ENCODE data around the gene MZT2A.
A peak's percentile ranks its signal among the peaks of the same experiment; 100 is the strongest.
"Not testable (repeated sequence)": the region's sequence is repeated elsewhere in the genome, so short reads cannot be mapped to it uniquely, and the experiment has no call there.

Gene MZT2A

GRCh38 chr2:131478074-131478849, 13.9 kb downstream of the MZT2A start:
- in situ Hi-C loops (cut with MboI; ENCODE audit: low pct_unique_long_range_greater_than_20kb, low sequenced_read_pairs), result loop anchor here (25.0 kb wide), 1 partner anchor 341 kb away; no protein-coding TSS in a partner anchor

DNA sequence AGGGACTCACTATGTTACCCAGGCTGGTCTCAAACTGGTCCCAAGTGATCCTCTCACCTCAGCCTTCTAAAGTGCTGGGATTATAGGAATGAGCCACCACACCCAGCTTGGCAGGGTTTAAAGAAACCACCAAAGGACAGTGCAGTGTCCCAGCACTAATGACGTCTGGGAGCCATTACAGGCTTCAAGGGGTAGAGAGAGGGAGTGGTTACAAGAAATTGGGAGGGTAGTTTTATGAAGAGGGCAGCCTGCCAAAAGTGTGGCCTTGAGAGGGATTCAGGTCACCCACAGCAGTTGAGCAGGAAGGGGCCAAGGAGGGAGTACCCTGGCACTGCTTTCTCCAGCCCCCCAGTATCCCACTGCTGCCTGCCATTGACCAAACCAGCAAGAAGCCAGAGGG, 15.0 kb downstream of the MZT2A start:
- not testable (repeated sequence) for DNase-seq
- in situ Hi-C loops (cut with MboI; ENCODE audit: low pct_unique_long_range_greater_than_20kb, low sequenced_read_pairs), result loop anchor here (25.0 kb wide), 1 partner anchor 340 kb away; no protein-coding TSS in a partner anchor

More at GRCh38 chr2:131478074-131478849, 13.9 kb downstream of the MZT2A start:
- not testable (repeated sequence) for DNase-seq

- not testable (repeated sequence) for DNase-seq
- in situ Hi-C loops (cut with MboI; ENCODE audit: low pct_unique_long_range_greater_than_20kb, low sequenced_read_pairs), result loop anchor here (25.0 kb wide), 1 partner anchor 339 kb away; no protein-coding TSS in a partner anchor
Measured at GRCh38 chr2:131476363-131476762, 15.8 kb downstream of the MZT2A start.

DNA sequence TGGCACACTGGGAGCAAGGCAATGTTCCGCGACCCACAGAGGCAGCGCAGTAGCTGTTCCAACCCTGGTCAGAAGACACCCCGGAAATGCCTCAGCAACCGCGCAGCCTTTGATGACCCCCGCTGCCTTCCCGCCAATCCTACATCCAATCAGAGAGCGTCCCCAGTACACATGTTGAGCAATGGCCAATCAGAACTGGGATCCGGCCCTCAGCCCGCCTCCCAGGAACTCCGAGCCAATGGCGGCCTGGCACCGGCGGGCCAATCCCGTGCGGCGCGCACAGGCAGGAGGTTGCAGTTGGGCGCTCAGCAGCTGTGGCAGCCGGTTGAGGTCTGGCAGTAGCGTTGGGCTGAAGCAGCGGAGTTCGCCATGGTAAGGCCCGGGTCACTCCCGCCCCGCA, 16.4 kb downstream of the MZT2A start, which contains the start of gene TUBA3D:
TUBA3D (plus strand) TSS at position 289 of the 400 bp plus-strand sequence; CDS start at position 370, 81 bp downstream.
- in situ Hi-C loops (cut with MboI; ENCODE audit: low pct_unique_long_range_greater_than_20kb, low sequenced_read_pairs), result loop anchor here (25.0 kb wide), 1 partner anchor 339 kb away; no protein-coding TSS in a partner anchor
- DNase-seq, result no peak

DNA sequence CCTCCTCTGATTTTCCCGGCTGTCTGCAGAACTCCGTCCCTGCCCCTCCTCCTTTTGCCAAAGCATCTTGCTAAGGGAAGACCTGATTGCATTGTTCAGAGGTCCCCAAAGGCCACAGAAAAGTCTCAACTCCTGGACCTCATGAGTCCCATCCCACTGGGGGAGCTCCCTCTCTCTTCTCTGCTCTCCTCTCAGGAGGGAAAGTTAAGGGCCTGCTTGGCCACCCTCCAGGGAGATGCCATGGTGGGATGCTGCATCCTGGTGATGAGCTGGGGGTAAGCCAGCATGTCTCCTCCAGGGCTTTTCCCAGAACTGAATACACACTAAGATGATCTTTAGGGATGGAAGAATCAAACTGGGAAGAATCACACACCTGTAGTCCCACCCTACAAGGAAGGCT, 18.9 kb downstream of the MZT2A start:
- in situ Hi-C loops (cut with MboI; ENCODE audit: low pct_unique_long_range_greater_than_20kb, low sequenced_read_pairs); DNase-seq: not testable (repeated sequence)

GRCh38 chr2:131471624-131472023, 20.6 kb downstream of the MZT2A start:
- peak; percentile 15 for DNase-seq
- in situ Hi-C loops (cut with MboI; ENCODE audit: low pct_unique_long_range_greater_than_20kb, low sequenced_read_pairs), result not testable (repeated sequence)

- in situ Hi-C loops (cut with MboI; ENCODE audit: low pct_unique_long_range_greater_than_20kb, low sequenced_read_pairs); DNase-seq: not testable (repeated sequence)
Measured at GRCh38 chr2:131470944-131471343, 21.3 kb downstream of the MZT2A start.

DNA sequence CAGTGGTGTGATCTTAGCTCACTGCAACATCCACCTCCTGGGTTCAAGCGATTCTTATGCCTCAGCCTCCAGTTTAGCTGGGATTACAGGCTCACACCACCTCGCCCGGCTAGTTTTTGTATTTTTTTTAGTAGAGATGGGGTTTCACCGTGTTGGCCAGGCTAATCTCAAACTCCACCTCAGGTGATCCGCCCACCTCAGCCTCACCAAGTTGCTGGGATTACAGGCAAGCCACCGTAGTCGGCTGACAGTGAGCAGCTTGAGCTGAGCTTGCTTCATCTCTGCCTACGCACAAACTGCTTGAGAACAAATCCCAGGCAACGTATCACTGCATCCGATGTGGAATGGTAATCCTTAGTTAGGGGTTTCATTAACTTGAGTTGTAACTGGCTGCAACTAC, 24.5 kb downstream of the MZT2A start:
- in situ Hi-C loops (cut with MboI; ENCODE audit: low pct_unique_long_range_greater_than_20kb, low sequenced_read_pairs); DNase-seq: not testable (repeated sequence)

DNA sequence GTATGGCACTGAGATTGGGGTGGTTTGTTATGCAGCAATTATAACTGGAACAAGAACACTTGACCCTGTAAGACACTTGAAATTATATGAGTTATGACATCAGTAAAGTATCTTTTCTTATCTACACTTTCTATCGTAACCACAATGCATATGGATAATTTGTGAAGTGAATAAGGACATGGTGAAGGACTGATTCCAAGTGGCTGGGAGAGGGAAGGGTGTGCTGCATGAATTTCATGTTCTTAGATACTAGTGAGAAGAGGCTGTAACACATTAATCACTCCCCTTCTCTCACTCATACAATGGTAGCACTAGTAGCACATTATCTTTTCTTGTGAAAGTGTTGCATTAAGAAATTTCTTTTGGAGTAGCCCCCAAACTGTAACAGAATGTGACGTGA, 37.3 kb downstream of the MZT2A start:
- in situ Hi-C loops (cut with MboI; ENCODE audit: low pct_unique_long_range_greater_than_20kb, low sequenced_read_pairs); DNase-seq: not testable (repeated sequence)

DNA sequence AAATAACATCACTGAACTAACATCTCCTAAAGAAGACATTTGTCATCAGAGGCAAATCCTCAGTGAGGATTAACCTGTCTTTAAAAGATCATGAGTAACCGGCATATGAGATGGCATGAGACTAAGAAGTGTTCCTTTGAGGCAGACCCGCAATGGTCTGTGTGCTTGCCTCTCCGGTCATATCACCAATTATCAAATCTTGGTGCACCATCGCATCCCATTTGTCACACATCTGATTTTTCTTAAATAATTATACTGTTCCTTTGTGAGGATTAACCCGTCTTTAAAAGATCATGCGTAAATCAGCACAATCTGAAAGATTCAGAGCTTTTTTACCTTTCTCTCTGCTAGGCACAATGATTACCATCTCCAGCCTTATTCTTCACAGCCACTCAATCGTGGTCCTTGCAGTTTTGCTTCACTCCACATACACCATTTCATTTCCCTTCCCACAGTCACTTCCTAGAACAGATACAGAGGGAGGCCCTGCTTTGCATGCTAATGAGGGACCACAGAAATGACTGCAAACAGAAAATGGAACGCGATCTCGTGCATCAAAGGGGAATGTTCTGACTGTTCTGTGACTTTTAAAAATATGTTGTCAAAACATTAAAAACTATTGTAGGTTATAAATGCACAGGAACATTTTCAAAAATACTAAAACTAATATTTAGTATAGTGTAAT, 40.8 kb downstream of the MZT2A start:
- in situ Hi-C loops (cut with MboI; ENCODE audit: low pct_unique_long_range_greater_than_20kb, low sequenced_read_pairs), result not testable (repeated sequence)

DNA sequence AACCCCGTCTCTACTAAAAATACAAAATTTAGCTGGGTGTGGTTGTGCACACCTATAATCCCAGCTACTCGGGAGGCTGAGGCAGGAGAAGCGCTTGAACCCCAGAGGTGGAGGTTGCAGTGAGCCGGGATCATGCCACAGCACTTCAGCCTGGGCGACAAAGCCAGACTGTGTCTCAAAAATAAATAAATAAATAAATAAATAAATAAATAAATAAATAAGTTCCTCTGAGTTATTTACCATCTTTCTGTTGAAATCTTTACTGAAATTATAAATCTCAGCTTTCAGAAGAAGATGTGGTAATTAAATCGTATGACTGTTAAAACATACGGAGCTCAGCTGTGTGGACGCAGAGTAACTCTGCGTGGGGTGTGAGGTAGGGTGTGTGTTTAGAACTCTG, 44.2 kb downstream of the MZT2A start:
- in situ Hi-C loops (cut with MboI; ENCODE audit: low pct_unique_long_range_greater_than_20kb, low sequenced_read_pairs); DNase-seq: not testable (repeated sequence)

More for the DNA sequence above, 40.8 kb downstream of the MZT2A start:
- not testable (repeated sequence) for DNase-seq

GRCh38 chr2:131445896-131446295, 46.3 kb downstream of the MZT2A start:
- in situ Hi-C loops (cut with MboI; ENCODE audit: low pct_unique_long_range_greater_than_20kb, low sequenced_read_pairs), result no loop called here
- DNase-seq, result no peak

- DNase-seq; in situ Hi-C loops (cut with MboI; ENCODE audit: low pct_unique_long_range_greater_than_20kb, low sequenced_read_pairs): not testable (repeated sequence)
Measured at GRCh38 chr2:131445515-131445797, 46.7 kb downstream of the MZT2A start.

- in situ Hi-C loops (cut with MboI; ENCODE audit: low pct_unique_long_range_greater_than_20kb, low sequenced_read_pairs); DNase-seq: not testable (repeated sequence)
Measured at GRCh38 chr2:131444736-131445514, 47.3 kb downstream of the MZT2A start.

DNA sequence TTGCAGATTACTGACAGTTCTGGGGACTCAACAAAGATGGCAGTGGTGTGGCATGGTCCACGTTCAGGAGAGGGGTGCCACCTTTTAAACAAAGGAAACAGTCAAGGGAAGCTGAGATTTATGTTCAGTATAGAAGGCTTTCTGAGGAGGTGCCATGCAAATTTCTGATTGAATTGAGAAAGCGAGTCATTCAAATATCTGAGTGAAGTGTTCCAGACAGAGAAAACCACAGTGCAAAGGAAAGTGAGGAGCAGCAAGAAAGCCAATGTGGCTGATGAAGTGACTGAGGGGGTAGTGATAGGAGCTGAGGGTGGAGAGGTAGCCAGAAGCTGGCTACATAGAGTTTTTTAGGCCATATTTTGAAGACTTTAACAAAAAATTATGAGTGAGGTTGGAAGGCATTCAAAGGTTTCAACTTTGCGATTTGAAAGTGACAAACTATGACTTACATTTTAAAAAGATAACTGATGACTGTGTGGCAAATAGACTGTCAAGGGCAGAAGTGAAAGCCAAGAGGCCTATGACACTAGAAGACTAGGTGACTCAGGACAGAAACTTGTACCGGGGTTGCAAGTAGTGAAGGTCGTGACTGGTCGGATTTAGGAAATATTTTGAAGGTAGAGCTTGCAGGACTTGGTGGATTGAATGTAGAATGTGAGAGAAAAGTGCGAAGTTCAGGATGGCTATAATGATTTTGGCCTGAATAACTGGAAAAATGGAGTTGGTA, 51.3 kb downstream of the MZT2A start:
- DNase-seq; in situ Hi-C loops (cut with MboI; ENCODE audit: low pct_unique_long_range_greater_than_20kb, low sequenced_read_pairs): not testable (repeated sequence)
